Vagina (tissue), 2 donors: ENCODE measurements around the gene PRLH.

Experiments used
- CTCF ChIP-seq, 3 experiments: fragments of 450-650 bp in 2 of 3; fragments of 200-600 bp in 1 of 3; sonication (generic) in 1 of 3; IDR thresholded peaks; one replicate each; pipeline ENCODE4 v1.5.1; 2017 to 2019; ENCODE audit warnings: antibody characterized with exemption in 3 of 3, mild to moderate bottlenecking in 2 of 3, moderate library complexity in 2 of 3
- POLR2A ChIP-seq, 2 donors: fragments of 450-650 bp; IDR thresholded peaks; one replicate each; pipeline ENCODE4 v1.6.1; 2017; ENCODE audit warnings: antibody characterized with exemption in 2 of 2, mild to moderate bottlenecking in 2 of 2, moderate library complexity in 2 of 2
- POLR2AphosphoS5 ChIP-seq, 2 donors: sonication (generic); formaldehyde crosslinking; IDR thresholded peaks; one replicate each; pipeline ENCODE4 v1.9.0; 2017; ENCODE audit warnings: antibody characterized with exemption in 2 of 2, mild to moderate bottlenecking in 2 of 2, low read depth in 1 of 2; ENCODE audit not compliant: insufficient read depth in 1 of 2

GRCh38 chr2:237565974-237566373, 400 bp upstream of the PRLH start:
- TF ChIP-seq POLR2A (IDR thresholded peaks at IDR 0.05) (no peak), CTCF (IDR thresholded peaks at IDR 0.05) (no peak), POLR2AphosphoS5 (IDR thresholded peaks at IDR 0.05; ENCODE audit: insufficient read depth in 1 of 2, low read depth in 1 of 2) (no peak)
